GM19099 (cell line): ENCODE results near the gene CFAP100.

ENCODE experiments used
- POLR2A ChIP-seq: IDR thresholded peaks from 3 replicates; pipeline ENCODE4 v1.6.1; 2011; ENCODE audit warnings: low read depth; ENCODE audit not compliant: insufficient read length; ENCODE audit errors: extremely low read depth

Gene CFAP100

DNA sequence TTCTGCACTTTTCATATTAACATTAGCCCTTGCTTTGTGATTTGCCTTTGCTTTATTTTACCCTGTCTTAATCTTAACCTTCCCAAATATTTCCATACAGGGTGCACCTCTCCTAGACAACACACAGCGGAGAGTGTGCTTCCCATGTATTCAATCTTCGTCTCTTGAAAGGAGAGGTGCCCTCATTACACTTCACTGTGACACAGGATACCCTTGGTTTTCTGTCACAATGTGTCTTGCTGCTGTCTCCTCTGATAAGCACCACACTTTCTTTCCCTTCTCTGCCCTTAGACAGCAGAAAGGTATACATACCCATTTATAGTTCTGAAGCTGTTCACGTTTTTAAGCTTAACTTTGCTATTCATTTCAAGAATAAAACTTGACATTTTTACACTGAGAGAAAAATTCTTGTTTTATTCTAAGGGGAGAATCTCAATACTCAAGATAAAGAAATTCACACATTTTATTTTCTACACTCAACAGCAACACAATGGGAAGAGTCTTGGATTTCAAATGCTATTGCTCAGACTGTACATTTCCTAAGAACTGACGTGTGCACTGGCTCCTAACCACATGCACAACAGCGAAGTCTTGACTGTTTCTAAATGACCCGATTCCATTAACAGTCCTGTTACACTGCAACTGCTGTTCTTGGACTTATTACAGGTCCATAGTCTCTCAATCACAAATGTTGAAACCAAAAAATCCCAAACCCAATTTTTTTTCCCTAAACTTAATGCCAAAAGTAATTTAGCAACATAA is 59.9 kb downstream of the CFAP100 start:
- no peak for TF ChIP-seq POLR2A

GRCh38 chr3:126456211-126456610 is 61.5 kb downstream of the CFAP100 start:
- TF ChIP-seq POLR2A: no peak

GRCh38 chr3:126456766-126457388 is 62.2 kb downstream of the CFAP100 start:
- TF ChIP-seq POLR2A: no peak

- TF ChIP-seq POLR2A: no peak
Measured at GRCh38 chr3:126459111-126459762, 64.5 kb downstream of the CFAP100 start.

DNA sequence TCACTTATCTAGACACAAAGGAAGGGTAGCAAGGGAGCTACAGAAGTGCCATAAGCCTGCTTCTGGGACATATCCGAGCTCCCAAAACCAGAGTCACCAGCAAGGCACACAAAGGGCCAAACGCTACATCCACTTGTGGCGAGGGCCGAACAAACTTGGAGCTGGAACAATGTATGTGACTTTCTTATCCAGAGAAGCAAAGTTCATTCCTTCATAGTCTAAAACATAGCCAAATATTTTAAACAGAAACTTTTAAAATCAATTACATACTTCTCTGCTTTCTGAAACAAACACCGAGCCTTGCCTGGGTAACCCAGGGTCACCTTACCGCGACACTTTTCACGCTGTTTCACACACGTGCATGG is 65.0 kb downstream of the CFAP100 start:
- no peak for TF ChIP-seq POLR2A

GRCh38 chr3:126460381-126460780 is 65.7 kb downstream of the CFAP100 start:
- TF ChIP-seq POLR2A: no peak

GRCh38 chr3:126461450-126462070 is 66.9 kb downstream of the CFAP100 start:
- TF ChIP-seq POLR2A: no peak

- no peak for TF ChIP-seq POLR2A
Measured at GRCh38 chr3:126463521-126463920, 68.8 kb downstream of the CFAP100 start.

DNA sequence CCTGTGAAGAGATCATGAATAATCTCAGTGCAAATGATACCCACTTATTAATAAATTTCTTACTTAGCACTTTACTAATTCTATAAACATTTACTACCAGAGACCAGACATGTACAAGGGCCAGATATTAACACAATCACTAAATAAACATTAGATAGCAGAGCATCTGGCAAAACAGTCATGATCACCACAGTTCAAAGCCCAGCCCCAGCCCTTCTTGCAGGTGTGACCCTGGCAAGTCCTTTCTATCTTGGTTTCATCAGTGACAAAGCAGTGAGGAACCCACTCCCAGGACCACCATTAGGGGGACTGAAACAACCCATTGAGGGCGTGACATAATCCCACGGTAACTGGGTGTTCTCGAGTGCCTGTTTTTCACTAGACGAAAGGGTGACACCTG is 69.4 kb downstream of the CFAP100 start:
- no peak for TF ChIP-seq POLR2A

GRCh38 chr3:126464494-126464893 is 69.8 kb downstream of the CFAP100 start:
- TF ChIP-seq POLR2A: no peak

DNA sequence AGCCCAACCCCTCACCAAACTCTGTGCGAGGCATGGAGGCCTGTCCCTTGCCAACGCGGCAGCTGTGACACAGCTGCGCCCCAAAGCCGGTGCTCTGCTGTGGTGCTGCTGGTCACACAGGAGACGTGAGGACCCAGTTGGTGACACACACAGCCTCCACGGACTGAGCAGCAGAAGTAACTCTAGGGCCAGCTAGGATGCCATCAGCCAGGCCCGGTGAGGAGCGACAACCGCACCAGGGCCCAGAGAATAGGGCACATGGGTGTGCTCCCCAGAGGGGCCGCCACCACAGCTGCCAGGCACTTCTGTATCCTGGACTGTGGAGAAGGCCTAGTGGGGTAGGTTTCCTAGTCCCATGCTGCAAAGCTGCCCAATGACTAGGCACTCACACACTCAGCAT is 70.3 kb downstream of the CFAP100 start:
- no peak for TF ChIP-seq POLR2A

- no peak for TF ChIP-seq POLR2A
Measured at GRCh38 chr3:126465928-126466544, 71.3 kb downstream of the CFAP100 start.

GRCh38 chr3:126466886-126467610 is 72.3 kb downstream of the CFAP100 start:
- no peak for TF ChIP-seq POLR2A

DNA sequence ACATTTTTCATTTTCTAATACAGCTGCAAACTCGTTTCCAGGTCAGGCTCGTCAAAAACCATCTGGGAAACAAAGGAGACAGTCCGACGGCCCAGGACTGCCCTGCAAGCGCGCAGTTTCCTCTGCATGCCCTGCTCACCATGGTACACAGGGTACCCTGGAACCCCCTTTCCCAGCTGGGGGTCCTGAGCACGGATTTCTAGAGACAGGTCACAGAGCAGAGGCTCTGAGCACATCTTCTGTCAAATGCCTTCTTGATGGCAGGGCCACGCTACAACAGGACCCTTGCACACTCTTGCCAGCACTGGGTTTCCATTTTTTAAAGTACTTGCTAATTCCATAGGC is 72.9 kb downstream of the CFAP100 start:
- TF ChIP-seq POLR2A: no peak
